Measurements from ENCODE around the gene CECR2.

The CECR2 gene

DNA sequence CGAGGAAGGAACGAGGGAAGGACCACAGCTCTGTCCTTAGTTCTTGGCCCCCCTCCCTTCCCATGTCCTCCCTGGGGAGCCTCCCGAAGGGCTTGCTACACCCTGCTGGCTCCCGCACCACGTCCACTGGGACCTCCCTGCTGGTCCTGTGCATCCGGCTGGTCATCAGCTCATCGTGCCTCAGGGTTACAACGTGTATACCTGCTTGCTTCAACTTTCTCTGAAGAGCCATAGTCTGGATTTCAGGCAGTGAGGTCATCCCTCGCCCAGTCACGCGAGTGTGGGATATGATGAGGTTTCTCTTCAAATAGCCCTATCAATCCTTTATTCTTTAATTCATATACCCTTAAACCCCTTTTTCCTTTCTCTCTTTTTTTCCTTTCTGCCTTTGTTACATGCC, 21.5 kb upstream of the CECR2 start:
- ATAC-seq, result no peak
- TF ChIP-seq TCF4 (CRISPR knock-in tag; IDR thresholded peaks at IDR 0.05; ENCODE audit: borderline replicate concordance) (no peak), RARB (CRISPR knock-in tag; IDR thresholded peaks at IDR 0.05) (no peak), ZNF70 (CRISPR knock-in tag; IDR thresholded peaks at IDR 0.05) (no peak), PPARA (CRISPR knock-in tag; IDR thresholded peaks at IDR 0.05; ENCODE audit: borderline replicate concordance) (no peak), ISL1 (CRISPR knock-in tag; IDR thresholded peaks at IDR 0.05) (no peak), ZFP30 (CRISPR knock-in tag; IDR thresholded peaks at IDR 0.05) (no peak), ARNTL (CRISPR knock-in tag; IDR thresholded peaks at IDR 0.05; ENCODE audit: borderline replicate concordance, low read depth) (no peak)
- TF ChIP-seq, protein P1, sequence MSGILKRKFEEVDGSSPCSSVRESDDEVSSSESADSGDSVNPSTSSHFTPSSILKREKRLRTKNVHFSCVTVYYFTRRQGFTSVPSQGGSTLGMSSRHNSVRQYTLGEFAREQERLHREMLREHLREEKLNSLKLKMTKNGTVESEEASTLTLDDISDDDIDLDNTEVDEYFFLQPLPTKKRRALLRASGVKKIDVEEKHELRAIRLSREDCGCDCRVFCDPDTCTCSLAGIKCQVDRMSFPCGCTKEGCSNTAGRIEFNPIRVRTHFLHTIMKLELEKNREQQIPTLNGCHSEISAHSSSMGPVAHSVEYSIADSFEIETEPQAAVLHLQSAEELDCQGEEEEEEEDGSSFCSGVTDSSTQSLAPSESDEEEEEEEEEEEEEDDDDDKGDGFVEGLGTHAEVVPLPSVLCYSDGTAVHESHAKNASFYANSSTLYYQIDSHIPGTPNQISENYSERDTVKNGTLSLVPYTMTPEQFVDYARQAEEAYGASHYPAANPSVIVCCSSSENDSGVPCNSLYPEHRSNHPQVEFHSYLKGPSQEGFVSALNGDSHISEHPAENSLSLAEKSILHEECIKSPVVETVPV (CRISPR knock-in tag; IDR thresholded peaks at IDR 0.05), result no peak
- TF ChIP-seq, protein P2, sequence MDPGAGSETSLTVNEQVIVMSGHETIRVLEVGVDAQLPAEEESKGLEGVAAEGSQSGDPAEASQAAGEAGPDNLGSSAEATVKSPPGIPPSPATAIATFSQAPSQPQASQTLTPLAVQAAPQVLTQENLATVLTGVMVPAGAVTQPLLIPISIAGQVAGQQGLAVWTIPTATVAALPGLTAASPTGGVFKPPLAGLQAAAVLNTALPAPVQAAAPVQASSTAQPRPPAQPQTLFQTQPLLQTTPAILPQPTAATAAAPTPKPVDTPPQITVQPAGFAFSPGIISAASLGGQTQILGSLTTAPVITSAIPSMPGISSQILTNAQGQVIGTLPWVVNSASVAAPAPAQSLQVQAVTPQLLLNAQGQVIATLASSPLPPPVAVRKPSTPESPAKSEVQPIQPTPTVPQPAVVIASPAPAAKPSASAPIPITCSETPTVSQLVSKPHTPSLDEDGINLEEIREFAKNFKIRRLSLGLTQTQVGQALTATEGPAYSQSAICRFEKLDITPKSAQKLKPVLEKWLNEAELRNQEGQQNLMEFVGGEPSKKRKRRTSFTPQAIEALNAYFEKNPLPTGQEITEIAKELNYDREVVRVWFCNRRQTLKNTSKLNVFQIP (CRISPR knock-in tag; IDR thresholded peaks at IDR 0.05; ENCODE audit: borderline replicate concordance, low read depth), result no peak
- TF ChIP-seq, protein P3, sequence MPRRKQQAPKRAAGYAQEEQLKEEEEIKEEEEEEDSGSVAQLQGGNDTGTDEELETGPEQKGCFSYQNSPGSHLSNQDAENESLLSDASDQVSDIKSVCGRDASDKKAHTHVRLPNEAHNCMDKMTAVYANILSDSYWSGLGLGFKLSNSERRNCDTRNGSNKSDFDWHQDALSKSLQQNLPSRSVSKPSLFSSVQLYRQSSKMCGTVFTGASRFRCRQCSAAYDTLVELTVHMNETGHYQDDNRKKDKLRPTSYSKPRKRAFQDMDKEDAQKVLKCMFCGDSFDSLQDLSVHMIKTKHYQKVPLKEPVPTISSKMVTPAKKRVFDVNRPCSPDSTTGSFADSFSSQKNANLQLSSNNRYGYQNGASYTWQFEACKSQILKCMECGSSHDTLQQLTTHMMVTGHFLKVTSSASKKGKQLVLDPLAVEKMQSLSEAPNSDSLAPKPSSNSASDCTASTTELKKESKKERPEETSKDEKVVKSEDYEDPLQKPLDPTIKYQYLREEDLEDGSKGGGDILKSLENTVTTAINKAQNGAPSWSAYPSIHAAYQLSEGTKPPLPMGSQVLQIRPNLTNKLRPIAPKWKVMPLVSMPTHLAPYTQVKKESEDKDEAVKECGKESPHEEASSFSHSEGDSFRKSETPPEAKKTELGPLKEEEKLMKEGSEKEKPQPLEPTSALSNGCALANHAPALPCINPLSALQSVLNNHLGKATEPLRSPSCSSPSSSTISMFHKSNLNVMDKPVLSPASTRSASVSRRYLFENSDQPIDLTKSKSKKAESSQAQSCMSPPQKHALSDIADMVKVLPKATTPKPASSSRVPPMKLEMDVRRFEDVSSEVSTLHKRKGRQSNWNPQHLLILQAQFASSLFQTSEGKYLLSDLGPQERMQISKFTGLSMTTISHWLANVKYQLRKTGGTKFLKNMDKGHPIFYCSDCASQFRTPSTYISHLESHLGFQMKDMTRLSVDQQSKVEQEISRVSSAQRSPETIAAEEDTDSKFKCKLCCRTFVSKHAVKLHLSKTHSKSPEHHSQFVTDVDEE (CRISPR knock-in tag; IDR thresholded peaks at IDR 0.05), result no peak
- TF ChIP-seq, protein P4, sequence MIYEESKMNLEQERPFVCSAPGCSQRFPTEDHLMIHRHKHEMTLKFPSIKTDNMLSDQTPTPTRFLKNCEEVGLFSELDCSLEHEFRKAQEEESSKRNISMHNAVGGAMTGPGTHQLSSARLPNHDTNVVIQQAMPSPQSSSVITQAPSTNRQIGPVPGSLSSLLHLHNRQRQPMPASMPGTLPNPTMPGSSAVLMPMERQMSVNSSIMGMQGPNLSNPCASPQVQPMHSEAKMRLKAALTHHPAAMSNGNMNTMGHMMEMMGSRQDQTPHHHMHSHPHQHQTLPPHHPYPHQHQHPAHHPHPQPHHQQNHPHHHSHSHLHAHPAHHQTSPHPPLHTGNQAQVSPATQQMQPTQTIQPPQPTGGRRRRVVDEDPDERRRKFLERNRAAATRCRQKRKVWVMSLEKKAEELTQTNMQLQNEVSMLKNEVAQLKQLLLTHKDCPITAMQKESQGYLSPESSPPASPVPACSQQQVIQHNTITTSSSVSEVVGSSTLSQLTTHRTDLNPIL (CRISPR knock-in tag; IDR thresholded peaks at IDR 0.05; ENCODE audit: low read depth), result no peak

DNA sequence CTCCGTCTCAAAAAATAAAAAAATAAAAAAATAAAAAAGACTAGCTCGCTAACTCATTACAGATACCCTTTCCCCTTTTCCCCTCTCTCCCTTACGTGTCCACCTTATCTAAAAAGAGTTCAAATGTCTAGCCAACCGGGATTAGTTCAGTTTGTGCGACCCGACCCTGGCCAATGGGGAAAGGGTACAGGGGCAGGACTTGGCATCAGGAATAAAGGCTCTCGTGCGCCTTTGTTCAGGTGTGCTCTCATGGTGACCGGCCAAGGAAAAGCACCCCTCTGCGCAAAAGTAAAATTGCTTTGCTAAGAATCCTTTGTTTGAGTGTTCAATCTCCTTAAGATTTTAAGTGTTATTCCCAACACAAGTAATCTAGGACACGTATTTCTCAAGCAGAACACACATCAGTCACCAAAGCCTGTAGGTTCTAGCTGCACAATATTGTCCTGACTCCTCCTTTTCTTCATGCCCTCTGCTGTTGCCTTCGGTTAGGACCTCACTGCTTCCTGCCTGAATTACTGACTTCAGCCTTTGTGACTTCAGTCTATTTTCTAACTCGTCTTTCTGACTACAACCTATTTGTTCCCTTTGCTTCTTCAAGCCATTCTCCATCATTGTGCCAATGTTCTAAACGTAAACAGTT, 20.7 kb upstream of the CECR2 start:
- TF ChIP-seq, protein P2 (CRISPR knock-in tag; IDR thresholded peaks at IDR 0.05; ENCODE audit: borderline replicate concordance, low read depth), result no peak
- TF ChIP-seq TOX (CRISPR knock-in tag; IDR thresholded peaks at IDR 0.05; ENCODE audit: borderline replicate concordance) (no peak), CSDC2 (CRISPR knock-in tag; IDR thresholded peaks at IDR 0.05) (no peak), ARNTL (CRISPR knock-in tag; IDR thresholded peaks at IDR 0.05; ENCODE audit: borderline replicate concordance, low read depth) (no peak), BACH2 (CRISPR knock-in tag; IDR thresholded peaks at IDR 0.05; ENCODE audit: borderline replicate concordance) (no peak), ZNF70 (CRISPR knock-in tag; IDR thresholded peaks at IDR 0.05) (no peak), ISL1 (CRISPR knock-in tag; IDR thresholded peaks at IDR 0.05) (no peak)
- no peak for ATAC-seq

DNA sequence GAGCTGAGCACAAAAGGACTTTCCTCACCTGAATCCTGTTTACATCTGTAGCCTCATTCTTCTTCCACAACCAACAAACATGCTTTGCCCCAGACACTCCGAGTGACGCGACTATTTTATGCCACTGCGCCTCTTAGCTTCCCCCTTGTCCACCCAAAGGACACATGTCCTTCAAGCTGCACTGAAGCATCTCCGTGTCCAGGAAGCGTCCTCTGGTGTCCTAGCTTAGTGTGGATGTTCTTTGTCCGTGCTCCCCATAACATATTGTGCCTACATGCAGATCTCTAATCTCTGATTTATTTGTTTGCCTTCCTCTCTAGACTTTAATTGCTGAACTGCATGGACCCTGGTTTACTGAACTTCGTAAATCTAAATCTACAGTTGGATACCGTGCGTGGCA, 20.1 kb upstream of the CECR2 start:
- no peak for ATAC-seq
- TF ChIP-seq CSDC2 (CRISPR knock-in tag; IDR thresholded peaks at IDR 0.05) (no peak), ZFP30 (CRISPR knock-in tag; IDR thresholded peaks at IDR 0.05) (no peak), ARNTL (CRISPR knock-in tag; IDR thresholded peaks at IDR 0.05; ENCODE audit: borderline replicate concordance, low read depth) (no peak), TOX (CRISPR knock-in tag; IDR thresholded peaks at IDR 0.05; ENCODE audit: borderline replicate concordance) (no peak), ZNF70 (CRISPR knock-in tag; IDR thresholded peaks at IDR 0.05) (no peak), GLIS3 (CRISPR knock-in tag; IDR thresholded peaks at IDR 0.05) (no peak), ZFP3 (CRISPR knock-in tag; IDR thresholded peaks at IDR 0.05) (no peak)
- TF ChIP-seq, protein P3 (CRISPR knock-in tag; IDR thresholded peaks at IDR 0.05), result no peak
- TF ChIP-seq, protein P2 (CRISPR knock-in tag; IDR thresholded peaks at IDR 0.05; ENCODE audit: borderline replicate concordance, low read depth), result no peak
- TF ChIP-seq, protein P5, sequence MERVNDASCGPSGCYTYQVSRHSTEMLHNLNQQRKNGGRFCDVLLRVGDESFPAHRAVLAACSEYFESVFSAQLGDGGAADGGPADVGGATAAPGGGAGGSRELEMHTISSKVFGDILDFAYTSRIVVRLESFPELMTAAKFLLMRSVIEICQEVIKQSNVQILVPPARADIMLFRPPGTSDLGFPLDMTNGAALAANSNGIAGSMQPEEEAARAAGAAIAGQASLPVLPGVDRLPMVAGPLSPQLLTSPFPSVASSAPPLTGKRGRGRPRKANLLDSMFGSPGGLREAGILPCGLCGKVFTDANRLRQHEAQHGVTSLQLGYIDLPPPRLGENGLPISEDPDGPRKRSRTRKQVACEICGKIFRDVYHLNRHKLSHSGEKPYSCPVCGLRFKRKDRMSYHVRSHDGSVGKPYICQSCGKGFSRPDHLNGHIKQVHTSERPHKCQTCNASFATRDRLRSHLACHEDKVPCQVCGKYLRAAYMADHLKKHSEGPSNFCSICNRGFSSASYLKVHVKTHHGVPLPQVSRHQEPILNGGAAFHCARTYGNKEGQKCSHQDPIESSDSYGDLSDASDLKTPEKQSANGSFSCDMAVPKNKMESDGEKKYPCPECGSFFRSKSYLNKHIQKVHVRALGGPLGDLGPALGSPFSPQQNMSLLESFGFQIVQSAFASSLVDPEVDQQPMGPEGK (CRISPR knock-in tag; IDR thresholded peaks at IDR 0.05; ENCODE audit: borderline replicate concordance), result no peak
- TF ChIP-seq, protein P1 (CRISPR knock-in tag; IDR thresholded peaks at IDR 0.05), result no peak

Data from SK-N-SH treated with all-trans-retinoic acid at 6 μM for 48 hours (cell line).